Trophoblast cell (in vitro differentiated cells and primary cell): Measurements from ENCODE around the gene CTIF.

Experiments used
- DNase-seq, 2 donors: peaks; one replicate each; pipeline ENCODE4 v3.0.0-alpha.2; 2016
- H2AFZ ChIP-seq: 2 replicates; pipeline ENCODE4 v1.6.1; 2013; ENCODE audit warnings: low read length, moderate library complexity, mild to moderate bottlenecking; ENCODE audit not compliant: insufficient read depth, poor library complexity
- H2AK5ac ChIP-seq: 2 replicates; pipeline ENCODE4 v1.6.1; 2013; ENCODE audit warnings: mild to moderate bottlenecking, low read length
- H2BK120ac ChIP-seq: 2 replicates; pipeline ENCODE4 v1.6.1; 2013; ENCODE audit warnings: low read length, mild to moderate bottlenecking, moderate library complexity; ENCODE audit not compliant: insufficient read depth, poor library complexity
- H2BK12ac ChIP-seq: 2 replicates; pipeline ENCODE4 v1.6.1; 2013; ENCODE audit warnings: mild to moderate bottlenecking, low read length, moderate library complexity
- H2BK5ac ChIP-seq: 2 replicates; pipeline ENCODE4 v1.6.1; 2013; ENCODE audit warnings: low read length, low read depth, moderate library complexity, mild to moderate bottlenecking; ENCODE audit not compliant: poor library complexity
- H3K14ac ChIP-seq: 2 replicates; pipeline ENCODE4 v1.6.1; 2013; ENCODE audit warnings: mild to moderate bottlenecking, low read length
- H3K18ac ChIP-seq: 2 replicates; pipeline ENCODE4 v1.6.1; 2013; ENCODE audit warnings: mild to moderate bottlenecking, low read length
- H3K23ac ChIP-seq: 2 replicates; pipeline ENCODE4 v1.6.1; 2013; ENCODE audit warnings: low read length
- H3K27ac ChIP-seq: 2 replicates; pipeline ENCODE4 v1.5.1; 2013; ENCODE audit warnings: low read depth, mild to moderate bottlenecking, inconsistent platforms, low read length, moderate library complexity
- H3K27me3 ChIP-seq: 2 replicates; pipeline ENCODE4 v1.6.1; 2013; ENCODE audit warnings: inconsistent platforms, mild to moderate bottlenecking, low read length, moderate library complexity; ENCODE audit not compliant: insufficient read depth
- H3K36me3 ChIP-seq, 2 experiments: 1 replicate in 1 of 2; 2 replicates in 1 of 2; pipeline ENCODE4 v1.6.1; 2013; ENCODE audit warnings: low read length in 2 of 2, mild to moderate bottlenecking in 2 of 2, moderate library complexity in 1 of 2; ENCODE audit not compliant: insufficient read depth in 2 of 2, control insufficient read depth in 1 of 2
- H3K4ac ChIP-seq: 2 replicates; pipeline ENCODE4 v1.6.1; 2013; ENCODE audit warnings: low read depth, mild to moderate bottlenecking, low read length, moderate library complexity
- H3K4me1 ChIP-seq, 2 experiments: 1 replicate in 1 of 2; 2 replicates in 1 of 2; pipeline ENCODE4 v1.6.1; 2013; ENCODE audit warnings: low read length in 2 of 2, mild to moderate bottlenecking in 2 of 2, moderate library complexity in 1 of 2; ENCODE audit not compliant: insufficient read depth in 2 of 2, control insufficient read depth in 1 of 2
- H3K4me2 ChIP-seq: 2 replicates; pipeline ENCODE4 v1.6.1; 2013; ENCODE audit warnings: inconsistent platforms, mild to moderate bottlenecking, low read length, moderate library complexity
- H3K4me3 ChIP-seq: 2 replicates; pipeline ENCODE4 v1.5.1; 2013; ENCODE audit warnings: mild to moderate bottlenecking, low read depth, low read length, inconsistent platforms
- H3K79me1 ChIP-seq: one replicate; pipeline ENCODE4 v1.6.1; 2013; ENCODE audit warnings: low read length
- H3K79me2 ChIP-seq: 2 replicates; pipeline ENCODE4 v1.6.1; 2013; ENCODE audit warnings: low read length, mild to moderate bottlenecking; ENCODE audit not compliant: control insufficient read depth, insufficient read depth, poor library complexity
- H3K9ac ChIP-seq: 2 replicates; pipeline ENCODE4 v1.6.1; 2013; ENCODE audit warnings: mild to moderate bottlenecking, low read length
- H3K9me3 ChIP-seq: 2 replicates; pipeline ENCODE4 v1.6.1; 2013; ENCODE audit warnings: low read depth, mild to moderate bottlenecking, control low read depth, inconsistent platforms, low read length; ENCODE audit not compliant: insufficient read depth
- H4K12ac ChIP-seq: 2 replicates; pipeline ENCODE4 v1.6.1; 2013; ENCODE audit warnings: low read depth, mild to moderate bottlenecking, low read length, moderate library complexity
- H4K8ac ChIP-seq: 2 replicates; pipeline ENCODE4 v1.6.1; 2013; ENCODE audit warnings: low read depth, mild to moderate bottlenecking, low read length, moderate library complexity
- H4K91ac ChIP-seq: one replicate; pipeline ENCODE4 v1.6.1; 2013; ENCODE audit warnings: low read depth, mild to moderate bottlenecking, low read length, moderate library complexity
- WGBS: extraction: QIAGEN DNeasy Blood & Tissue Kit; methylation state at CpG from one replicate; pipeline ENCODE4 v1.1.7; 2013; ENCODE audit warnings: missing lambda C conversion rate; ENCODE audit not compliant: insufficient read length, insufficient coverage; ENCODE audit errors: extremely low coverage; 5-methylcytosine and 5-hydroxymethylcytosine counted together

The CTIF gene

DNA sequence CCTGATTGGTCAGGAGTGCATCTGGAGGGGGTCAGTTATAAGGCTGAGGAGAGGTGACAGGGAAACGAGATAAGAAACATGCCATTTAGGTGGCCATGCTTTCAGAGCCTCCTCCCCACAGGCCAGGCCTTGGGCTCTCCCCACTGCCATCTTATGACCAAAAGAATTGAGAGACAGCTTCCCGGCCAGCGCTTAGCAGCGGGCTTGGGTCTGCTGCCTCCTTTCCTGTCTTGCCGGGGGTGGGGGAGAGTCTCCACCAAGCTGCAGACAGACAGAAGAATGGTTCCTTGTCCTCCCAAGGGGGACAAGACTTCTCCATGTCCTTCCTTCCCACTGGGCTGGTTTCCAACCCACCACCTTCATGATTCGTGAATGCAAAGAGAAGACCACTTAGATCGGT is 240.6 kb downstream of the CTIF start:
- Histone ChIP-seq H3K79me2 (peaks cover 10% of the 10 kb centered on the region), H3K18ac (peak overlapping the region; percentile 40), H2BK120ac (peak overlapping the region; percentile 74), H3K9ac (no peak overlapping the region), H3K23ac (no peak overlapping the region), H4K8ac (no peak overlapping the region), H3K4ac (peak overlapping the region; percentile 2), H3K14ac (peak overlapping the region; percentile 59), H2AK5ac (peak overlapping the region; percentile 77), H3K4me3 (no peak overlapping the region), H3K79me1 (peaks cover 62% of the 10 kb centered on the region), H3K27me3 (no peaks in the 10 kb centered on the region), H2AFZ (no peak overlapping the region), H3K27ac (no peak overlapping the region), H2BK5ac (peak overlapping the region; percentile 78), H4K91ac (peak overlapping the region; percentile 94), H4K12ac (no peak overlapping the region), H2BK12ac (peak overlapping the region; percentile 83), H3K9me3 (no peaks in the 10 kb centered on the region), H3K4me1 (peaks cover 59 to 62% of the 10 kb centered on the region in 2 experiments), H3K4me2 (no peak overlapping the region), H3K36me3 (no peaks in the 10 kb centered on the region)
- DNase-seq, result no peak
- no CpG with 5 or more reads among the region's 7 CpGs for WGBS

DNA sequence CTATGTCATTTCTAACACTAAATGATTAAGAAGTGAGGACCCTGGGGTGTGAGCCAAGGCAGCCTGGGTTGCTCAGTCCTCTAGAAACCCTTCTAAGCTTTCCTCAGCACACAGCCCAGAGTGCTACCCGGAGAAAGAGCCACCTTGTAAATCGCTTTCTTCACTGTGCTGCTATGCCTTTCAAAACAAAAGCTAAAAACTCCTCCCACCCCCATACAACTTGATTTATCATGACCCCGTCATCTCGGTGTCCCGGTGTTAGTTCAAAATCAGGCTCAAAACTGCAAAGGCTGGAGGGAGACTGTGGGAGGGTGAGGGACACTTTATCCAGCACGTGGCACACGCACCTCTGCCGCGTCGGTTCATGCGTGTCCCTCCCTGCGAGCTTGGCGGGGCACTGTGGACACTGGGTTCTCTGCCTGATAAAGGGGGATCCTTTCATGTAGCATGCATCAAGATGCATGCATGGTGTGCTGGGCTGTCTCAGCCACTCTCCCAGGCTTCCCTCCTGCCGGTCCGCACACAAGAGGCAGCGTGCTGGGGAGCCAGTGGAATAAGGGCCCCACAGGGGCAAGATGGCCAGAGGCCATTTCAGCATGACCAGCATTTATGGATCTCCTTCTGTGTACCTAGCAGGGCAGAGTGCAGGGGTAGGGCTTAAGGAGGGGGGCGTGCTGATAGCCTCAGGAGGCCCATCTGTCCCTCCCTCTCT is 241.5 kb downstream of the CTIF start:
- no peaks in the 10 kb centered on the region for H3K36me3 ChIP-seq
- peak overlapping the region; percentile 59 for H3K14ac ChIP-seq
- H2AK5ac ChIP-seq, result peak overlapping the region; percentile 80
- H3K27me3 ChIP-seq, result no peaks in the 10 kb centered on the region
- H3K18ac ChIP-seq, result peak overlapping the region; percentile 22
- H4K91ac ChIP-seq, result peak overlapping the region; percentile 94
- H3K4me2 ChIP-seq, result no peak overlapping the region
- H3K4me1 ChIP-seq, result peaks cover 59 to 62% of the 10 kb centered on the region in 2 experiments
- H2BK12ac ChIP-seq, result peak overlapping the region; percentile 55
- peaks cover 10% of the 10 kb centered on the region for H3K79me2 ChIP-seq
- no CpG with 5 or more reads among the region's 17 CpGs for WGBS
- H2BK5ac ChIP-seq, result peak overlapping the region; percentile 78
- no peak overlapping the region for H3K23ac ChIP-seq
- H2AFZ ChIP-seq, result peak overlapping the region; percentile 2
- peaks cover 63% of the 10 kb centered on the region for H3K79me1 ChIP-seq
- no peak for DNase-seq
- peak overlapping the region; percentile 60 for H4K8ac ChIP-seq
- H3K4me3 ChIP-seq, result no peak overlapping the region
- peak overlapping the region; percentile 74 for H2BK120ac ChIP-seq
- peak overlapping the region; percentile 82 for H3K27ac ChIP-seq
- no peaks in the 10 kb centered on the region for H3K9me3 ChIP-seq
- H3K9ac ChIP-seq, result peak overlapping the region; percentile 25
- peak overlapping the region; percentile 20 for H3K4ac ChIP-seq
- no peak overlapping the region for H4K12ac ChIP-seq

DNA sequence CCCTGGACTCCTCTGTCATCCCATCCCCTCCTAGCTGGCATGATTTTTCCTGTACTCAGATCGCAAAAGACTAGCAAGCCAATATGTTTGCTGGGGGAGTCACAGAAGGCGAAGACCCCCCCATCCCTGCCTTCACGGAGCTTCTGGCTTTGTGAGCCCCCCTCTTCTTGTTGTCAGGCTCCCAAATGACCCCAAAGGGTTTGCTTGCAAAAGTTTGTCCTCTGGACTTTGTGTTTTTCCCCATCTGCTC is 242.0 kb downstream of the CTIF start:
- WGBS, result no CpG with 5 or more reads among the region's 3 CpGs
- no peak overlapping the region for H3K23ac ChIP-seq

DNA sequence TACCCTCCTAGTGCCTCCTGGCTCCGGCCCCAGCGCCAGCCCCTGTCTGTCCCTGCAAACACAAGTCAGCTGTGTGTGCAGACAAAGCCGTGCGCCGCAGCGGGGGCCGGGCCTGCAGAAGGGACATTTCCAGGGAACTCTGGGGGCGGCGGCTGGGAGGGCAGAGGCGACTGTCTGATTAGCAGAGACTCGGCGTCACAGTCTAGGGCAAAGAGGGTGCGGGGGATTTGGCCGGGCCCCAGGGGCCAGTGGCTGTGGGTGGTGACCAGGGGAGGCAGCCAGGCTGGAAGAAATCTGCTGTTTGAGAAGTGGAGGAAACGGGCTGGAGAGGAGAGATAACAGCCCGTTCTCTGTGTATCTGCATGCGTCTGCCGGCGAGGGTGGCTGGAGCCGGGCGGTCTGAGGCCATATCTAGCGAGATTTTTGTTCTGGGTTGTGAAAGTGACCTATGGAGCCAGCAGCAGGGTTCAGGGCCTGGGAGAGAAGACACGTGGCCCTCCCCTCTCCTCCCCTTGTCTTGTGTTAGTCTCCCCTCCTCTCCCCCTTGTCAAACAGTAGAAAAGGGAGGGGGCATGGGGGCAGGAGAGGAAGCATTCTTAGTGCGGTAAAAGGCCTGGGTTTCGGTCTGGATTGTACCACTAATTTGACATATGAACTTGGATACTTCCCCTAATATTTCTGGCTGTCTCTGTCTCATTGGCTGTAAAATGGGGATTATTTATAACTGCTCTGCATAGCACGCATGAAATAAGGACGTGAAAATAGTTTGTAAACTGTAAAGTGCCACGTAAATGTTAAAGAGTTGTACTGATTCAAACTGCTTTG is 242.5 kb downstream of the CTIF start:
- Histone ChIP-seq H3K79me1 (peaks cover 62% of the 10 kb centered on the region), H4K12ac (no peak overlapping the region), H2BK120ac (peak overlapping the region; percentile 82), H3K27ac (peak overlapping the region; percentile 82), H4K8ac (peak overlapping the region; percentile 75), H3K36me3 (no peaks in the 10 kb centered on the region), H3K27me3 (no peaks in the 10 kb centered on the region), H3K9ac (no peak overlapping the region), H3K9me3 (no peaks in the 10 kb centered on the region), H3K4ac (peak overlapping the region; percentile 68), H4K91ac (peak overlapping the region; percentile 94), H3K4me2 (peak overlapping the region; percentile 29), H3K23ac (no peak overlapping the region), H3K18ac (peak overlapping the region; percentile 48), H2AK5ac (peak overlapping the region; percentile 92), H3K14ac (peak overlapping the region; percentile 90), H3K4me1 (peaks cover 61 to 62% of the 10 kb centered on the region in 2 experiments), H2AFZ (no peak overlapping the region), H3K79me2 (peaks cover 10% of the 10 kb centered on the region), H2BK5ac (peak overlapping the region; percentile 78), H2BK12ac (peak overlapping the region; percentile 89), H3K4me3 (no peak overlapping the region)
- WGBS, result no CpG with 5 or more reads among the region's 28 CpGs
- peak in 1 of 2 donors; percentile 30 for DNase-seq

More for the DNA sequence above, 242.0 kb downstream of the CTIF start:
- Histone ChIP-seq H2BK12ac (peak overlapping the region; percentile 55), H2AK5ac (peak overlapping the region; percentile 80), H3K18ac (peak overlapping the region; percentile 22), H3K14ac (peak overlapping the region; percentile 21), H3K36me3 (no peaks in the 10 kb centered on the region), H4K91ac (peak overlapping the region; percentile 94), H3K4me1 (peaks cover 59 to 62% of the 10 kb centered on the region in 2 experiments), H2BK5ac (peak overlapping the region; percentile 78), H3K4me3 (no peak overlapping the region), H3K9me3 (no peaks in the 10 kb centered on the region), H3K79me2 (peaks cover 10% of the 10 kb centered on the region), H4K12ac (no peak overlapping the region), H3K79me1 (peaks cover 60% of the 10 kb centered on the region), H3K4me2 (peak overlapping the region; percentile 29), H3K9ac (no peak overlapping the region), H2BK120ac (peak overlapping the region; percentile 74), H2AFZ (peak overlapping the region; percentile 2), H3K27ac (peak overlapping the region; percentile 82), H3K4ac (peak overlapping the region; percentile 20), H4K8ac (peak overlapping the region; percentile 60), H3K27me3 (no peaks in the 10 kb centered on the region)
- no peak for DNase-seq
